Adrenal gland (tissue), 12 donors: Measurements from ENCODE around the gene GPC5. TPM values are rescaled to one million over a fixed set of nuclear protein-coding genes. Genes with fewer than 3 reads are reported as not detected.
"Not testable (repeated sequence)": the region's sequence is repeated elsewhere in the genome, so short reads cannot be mapped to it uniquely, and the experiment has no call there.

Experiments used
- DNase-seq, 7 donors: peaks; one replicate each; pipeline ENCODE4 v3.0.0-alpha.2; 2019 to 2020
- H3K27ac ChIP-seq, 5 donors: fragments of 200-600 bp; sonication (generic) in 4 of 5; 1 replicate in 3 of 5; 2 replicates in 2 of 5; pipeline versions ENCODE4 v1.5.1 to v1.8.0; 2016 to 2020; ENCODE audit warnings: mild to moderate bottlenecking in 1 of 5
- H3K27me3 ChIP-seq: fragments of 200-600 bp; 2 replicates; pipeline ENCODE4 v1.8.0; 2021
- H3K36me3 ChIP-seq, 2 donors: fragments of 200-600 bp; replicated peaks in 1 of 2; 1 replicate in 1 of 2; 2 replicates in 1 of 2; pipeline versions ENCODE4 v1.5.1 to v1.8.0; 2018 to 2022
- H3K4me1 ChIP-seq, 2 donors: fragments of 200-600 bp; replicated peaks in 1 of 2; 1 replicate in 1 of 2; 2 replicates in 1 of 2; pipeline versions ENCODE4 v1.5.1 to v1.8.0; 2018 to 2021
- H3K4me3 ChIP-seq, 4 donors: fragments of 200-600 bp; sonication (generic) in 3 of 4; one replicate each; pipeline ENCODE4 v1.5.1; 2016 to 2018
- H3K9me3 ChIP-seq, 3 donors: fragments of 200-600 bp; sonication (generic) in 1 of 3; replicated peaks in 1 of 3; 1 replicate in 2 of 3; 2 replicates in 1 of 3; pipeline versions ENCODE4 v1.5.1 to v1.8.0; 2016 to 2021
- CTCF ChIP-seq, 6 experiments: fragments of 450-650 bp in 4 of 6; fragments of 200-600 bp in 2 of 6; sonication (generic) in 1 of 6; IDR thresholded peaks; 1 replicate in 5 of 6; 2 replicates in 1 of 6; pipeline versions ENCODE4 v1.5.1 to v1.8.0; 2016 to 2021; ENCODE audit warnings: antibody characterized with exemption in 6 of 6, mild to moderate bottlenecking in 2 of 6, moderate library complexity in 1 of 6
- POLR2A ChIP-seq, 2 donors: fragments of 450-650 bp; IDR thresholded peaks; one replicate each; pipeline ENCODE4 v1.6.1; 2017; ENCODE audit warnings: antibody characterized with exemption in 2 of 2, mild to moderate bottlenecking in 2 of 2, moderate library complexity in 1 of 2
- WGBS, 4 donors: extraction: QIAGEN DNeasy Blood & Tissue Kit in 2 of 4; methylation state at CpG; one replicate each; pipeline versions ENCODE4 v1.1.5 to v1.1.7; 2013 to 2017; 5-methylcytosine and 5-hydroxymethylcytosine counted together
- intact Hi-C, 2 donors: fragments of 100-400 bp; cut with DNase I; formaldehyde crosslinking; loops; one replicate each; pipeline versions ENCODE4 v1.14.1 to v1.15.0; 2022 to 2023
- polyA plus RNA-seq, 3 donors: library from polyadenylated mRNA; stranded (reverse); fragments of 200-250 nt in 2 of 3; fragments of 350-450 nt in 1 of 3; fragmentation: Illumina TruSeq in 1 of 3; extraction: RNeasy Lipid Tissue Mini Kit (QIAGEN cat#74804) in 1 of 3; gene quantifications; one replicate each; pipeline ENCODE4 v1.2.3, GENCODE V29; 2013 to 2014
- total RNA-seq, 9 donors: library from RNA; depleted of rRNA in 4 of 9; stranded (reverse); fragments of >200 nt in 4 of 9; fragments of 120-200 nt in 1 of 9; fragmentation: NEBNext Ultra II Directional in 1 of 9; extraction: Animal tissue kit (Norgen Biotek cat#: 25700) in 1 of 9; gene quantifications; one replicate each; pipeline versions ENCODE4 v1.1.0 to v1.2.4, GENCODE V29; 2013 to 2023
- donor health status: healthy with polysubstance abuse.
- donor health status: Bipolar disorder and iron deficiency.
- donor health status: DM: yes; HTN: yes; CAD: no.
- donor health status: DM: no; HTN: no; CAD: no.
- donor health status: DM: no; HTN: no; CAD: no.
- donor health status: DM: yes; HTN: yes; CAD: no.

Gene GPC5
- total and polyA plus RNA-seq, 12 donors = 0.24 to 7.7 (median 2.1) TPM; not detected in 4

- Histone ChIP-seq H3K27ac (no peak overlapping the region), H3K4me1 (no peaks in the 10 kb centered on the region), H3K27me3 (no peaks in the 10 kb centered on the region), H3K36me3 (no peaks in the 10 kb centered on the region), H3K4me3 (no peak overlapping the region), H3K9me3 (no peaks in the 10 kb centered on the region)
- WGBS, 4 donors = 68 to 79% (median 72%) methylated on average over 11 of the region's 11 CpGs
- TF ChIP-seq CTCF (IDR thresholded peaks at IDR 0.05) = no peak
- no peak for TF ChIP-seq POLR2A (IDR thresholded peaks at IDR 0.05)
- no peak for DNase-seq
- intact Hi-C loops = no loop called here
Measured at GRCh38 chr13:91797567-91797966, 399.1 kb downstream of the GPC5 start.

GRCh38 chr13:91798338-91798737 lies 399.9 kb downstream of the GPC5 start:
- intact Hi-C loops, H3K36me3 ChIP-seq, H3K27me3 ChIP-seq, H3K9me3 ChIP-seq, H3K4me3 ChIP-seq, DNase-seq, H3K27ac ChIP-seq, H3K4me1 ChIP-seq: not testable (repeated sequence)
- WGBS, 4 donors = 72 to 90% (median 83%) methylated on average over 3 of the region's 3 CpGs

- H3K36me3 ChIP-seq, H3K4me3 ChIP-seq, intact Hi-C loops, DNase-seq, H3K4me1 ChIP-seq, H3K27ac ChIP-seq, H3K27me3 ChIP-seq, H3K9me3 ChIP-seq: not testable (repeated sequence)
- 76 to 88% (median 80%) methylated on average over 3 of the region's 3 CpGs for WGBS, 4 donors
Measured at GRCh38 chr13:91801772-91802171, 403.4 kb downstream of the GPC5 start.

GRCh38 chr13:91802957-91803356 lies 404.5 kb downstream of the GPC5 start:
- no peaks in the 10 kb centered on the region for H3K27me3 ChIP-seq
- H3K9me3 ChIP-seq = no peaks in the 10 kb centered on the region
- DNase-seq = no peak
- intact Hi-C loops = no loop called here
- H3K4me3 ChIP-seq = no peak overlapping the region
- no peaks in the 10 kb centered on the region for H3K4me1 ChIP-seq
- no peaks in the 10 kb centered on the region for H3K36me3 ChIP-seq
- TF ChIP-seq CTCF (IDR thresholded peaks at IDR 0.05) (no peak), POLR2A (IDR thresholded peaks at IDR 0.05) (no peak)
- H3K27ac ChIP-seq = no peak overlapping the region

- H3K4me1 ChIP-seq = no peaks in the 10 kb centered on the region
- 79 to 88% (median 83%) methylated on average over 1 of the region's 1 CpG for WGBS, 4 donors
- DNase-seq = peak in 1 of 7 donors; percentile 54
Measured at GRCh38 chr13:91804724-91805123, 406.3 kb downstream of the GPC5 start.

More at GRCh38 chr13:91804724-91805123, 406.3 kb downstream of the GPC5 start:
- Histone ChIP-seq H3K36me3 (no peaks in the 10 kb centered on the region), H3K27me3 (no peaks in the 10 kb centered on the region), H3K27ac (no peak overlapping the region), H3K4me3 (no peak overlapping the region), H3K9me3 (no peaks in the 10 kb centered on the region)
- no peak for TF ChIP-seq POLR2A (IDR thresholded peaks at IDR 0.05)
- TF ChIP-seq CTCF (IDR thresholded peaks at IDR 0.05) = no peak
- intact Hi-C loops = no loop called here
